ENCODE data around the gene HTR1B. TPM values are rescaled to one million over a fixed set of nuclear protein-coding genes. Genes with fewer than 3 reads are reported as not detected.

Gene HTR1B, protein sequence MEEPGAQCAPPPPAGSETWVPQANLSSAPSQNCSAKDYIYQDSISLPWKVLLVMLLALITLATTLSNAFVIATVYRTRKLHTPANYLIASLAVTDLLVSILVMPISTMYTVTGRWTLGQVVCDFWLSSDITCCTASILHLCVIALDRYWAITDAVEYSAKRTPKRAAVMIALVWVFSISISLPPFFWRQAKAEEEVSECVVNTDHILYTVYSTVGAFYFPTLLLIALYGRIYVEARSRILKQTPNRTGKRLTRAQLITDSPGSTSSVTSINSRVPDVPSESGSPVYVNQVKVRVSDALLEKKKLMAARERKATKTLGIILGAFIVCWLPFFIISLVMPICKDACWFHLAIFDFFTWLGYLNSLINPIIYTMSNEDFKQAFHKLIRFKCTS
- polyA plus RNA-seq (0.19 and 0.58 TPM in 2 replicates), polyA minus RNA-seq (1.0 and 2.2 TPM in 2 replicates)

DNA sequence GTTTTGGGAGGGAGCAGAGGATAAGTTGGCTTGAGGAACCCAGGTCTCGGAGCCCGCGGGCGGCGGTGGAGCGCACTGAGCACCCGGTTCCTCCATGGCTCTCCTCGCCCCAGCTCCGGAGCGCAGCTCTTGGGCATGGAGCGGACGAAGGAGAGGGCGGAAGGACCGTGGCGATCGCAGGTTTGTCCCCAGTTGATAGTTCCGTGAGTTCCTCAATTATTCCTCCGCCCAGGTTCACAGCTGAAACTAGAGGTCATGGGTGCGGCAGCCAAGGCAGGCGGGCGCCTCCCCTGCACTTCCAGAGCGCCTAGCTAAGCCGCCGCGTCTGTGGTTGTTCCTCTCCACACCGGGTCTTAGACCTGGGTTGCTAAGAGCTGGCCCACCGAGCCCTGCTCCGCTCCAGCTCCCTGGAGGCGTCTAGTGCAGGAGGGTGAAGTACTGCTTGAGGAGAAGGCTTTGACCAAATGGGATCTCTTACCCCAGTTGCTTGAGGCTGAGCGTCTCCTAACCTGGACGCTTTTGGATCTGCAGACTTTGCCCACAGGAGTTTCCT lies at the start of gene HTR1B:
Gene HTR1B, minus strand, starts transcription at position 184 of the 553 bp plus-strand sequence. Its CDS starts 88 bp downstream, at position 96.
- TF ChIP-seq SMC3 (conservative IDR thresholded peaks at IDR 0.05; ENCODE audit: poor library complexity), result no peak
- no peak for TF ChIP-seq EZH2 (IDR thresholded peaks at IDR 0.05; ENCODE audit: borderline replicate concordance, insufficient read depth, low read length, poor library complexity, severe bottlenecking)
- TF ChIP-seq, protein P1, sequence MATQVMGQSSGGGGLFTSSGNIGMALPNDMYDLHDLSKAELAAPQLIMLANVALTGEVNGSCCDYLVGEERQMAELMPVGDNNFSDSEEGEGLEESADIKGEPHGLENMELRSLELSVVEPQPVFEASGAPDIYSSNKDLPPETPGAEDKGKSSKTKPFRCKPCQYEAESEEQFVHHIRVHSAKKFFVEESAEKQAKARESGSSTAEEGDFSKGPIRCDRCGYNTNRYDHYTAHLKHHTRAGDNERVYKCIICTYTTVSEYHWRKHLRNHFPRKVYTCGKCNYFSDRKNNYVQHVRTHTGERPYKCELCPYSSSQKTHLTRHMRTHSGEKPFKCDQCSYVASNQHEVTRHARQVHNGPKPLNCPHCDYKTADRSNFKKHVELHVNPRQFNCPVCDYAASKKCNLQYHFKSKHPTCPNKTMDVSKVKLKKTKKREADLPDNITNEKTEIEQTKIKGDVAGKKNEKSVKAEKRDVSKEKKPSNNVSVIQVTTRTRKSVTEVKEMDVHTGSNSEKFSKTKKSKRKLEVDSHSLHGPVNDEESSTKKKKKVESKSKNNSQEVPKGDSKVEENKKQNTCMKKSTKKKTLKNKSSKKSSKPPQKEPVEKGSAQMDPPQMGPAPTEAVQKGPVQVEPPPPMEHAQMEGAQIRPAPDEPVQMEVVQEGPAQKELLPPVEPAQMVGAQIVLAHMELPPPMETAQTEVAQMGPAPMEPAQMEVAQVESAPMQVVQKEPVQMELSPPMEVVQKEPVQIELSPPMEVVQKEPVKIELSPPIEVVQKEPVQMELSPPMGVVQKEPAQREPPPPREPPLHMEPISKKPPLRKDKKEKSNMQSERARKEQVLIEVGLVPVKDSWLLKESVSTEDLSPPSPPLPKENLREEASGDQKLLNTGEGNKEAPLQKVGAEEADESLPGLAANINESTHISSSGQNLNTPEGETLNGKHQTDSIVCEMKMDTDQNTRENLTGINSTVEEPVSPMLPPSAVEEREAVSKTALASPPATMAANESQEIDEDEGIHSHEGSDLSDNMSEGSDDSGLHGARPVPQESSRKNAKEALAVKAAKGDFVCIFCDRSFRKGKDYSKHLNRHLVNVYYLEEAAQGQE (IDR thresholded peaks at IDR 0.05; ENCODE audit: borderline replicate concordance), result no peak
- TF ChIP-seq EP300 (conservative IDR thresholded peaks at IDR 0.05; ENCODE audit: poor library complexity, severe bottlenecking), result no peak
- no peak for TF ChIP-seq MXI1 (conservative IDR thresholded peaks at IDR 0.05; ENCODE audit: poor library complexity, severe bottlenecking)
- no peak for TF ChIP-seq TAF1 (IDR thresholded peaks at IDR 0.05; ENCODE audit: low read depth)
- no peak for TF ChIP-seq POLR2AphosphoS5 (IDR thresholded peaks at IDR 0.05)
- TF ChIP-seq, protein P2, sequence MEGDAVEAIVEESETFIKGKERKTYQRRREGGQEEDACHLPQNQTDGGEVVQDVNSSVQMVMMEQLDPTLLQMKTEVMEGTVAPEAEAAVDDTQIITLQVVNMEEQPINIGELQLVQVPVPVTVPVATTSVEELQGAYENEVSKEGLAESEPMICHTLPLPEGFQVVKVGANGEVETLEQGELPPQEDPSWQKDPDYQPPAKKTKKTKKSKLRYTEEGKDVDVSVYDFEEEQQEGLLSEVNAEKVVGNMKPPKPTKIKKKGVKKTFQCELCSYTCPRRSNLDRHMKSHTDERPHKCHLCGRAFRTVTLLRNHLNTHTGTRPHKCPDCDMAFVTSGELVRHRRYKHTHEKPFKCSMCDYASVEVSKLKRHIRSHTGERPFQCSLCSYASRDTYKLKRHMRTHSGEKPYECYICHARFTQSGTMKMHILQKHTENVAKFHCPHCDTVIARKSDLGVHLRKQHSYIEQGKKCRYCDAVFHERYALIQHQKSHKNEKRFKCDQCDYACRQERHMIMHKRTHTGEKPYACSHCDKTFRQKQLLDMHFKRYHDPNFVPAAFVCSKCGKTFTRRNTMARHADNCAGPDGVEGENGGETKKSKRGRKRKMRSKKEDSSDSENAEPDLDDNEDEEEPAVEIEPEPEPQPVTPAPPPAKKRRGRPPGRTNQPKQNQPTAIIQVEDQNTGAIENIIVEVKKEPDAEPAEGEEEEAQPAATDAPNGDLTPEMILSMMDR (IDR thresholded peaks at IDR 0.05; ENCODE audit: poor library complexity, severe bottlenecking), result no peak
- no peak for TF ChIP-seq RAD21 (conservative IDR thresholded peaks at IDR 0.05)
- H3K9ac ChIP-seq (ENCODE audit: low read length), result peak within 1 kb of the TSS; percentile 53
- no peaks in the 10 kb centered on the region for H3K79me2 ChIP-seq (replicated peaks; ENCODE audit: insufficient read depth, low read length)
- peak within 1 kb of the TSS; percentile 87 for H3K4me3 ChIP-seq (ENCODE audit: low read length)
- H2AFZ ChIP-seq (ENCODE audit: low read depth, low read length), result no peak within 1 kb of the TSS
- no peaks in the 10 kb centered on the region for H3F3A ChIP-seq (ENCODE audit: insufficient read depth, low read length, poor library complexity, severe bottlenecking)
- no peaks in the 10 kb centered on the region for H4K20me1 ChIP-seq (ENCODE audit: insufficient read depth)
- H3K27ac ChIP-seq (ENCODE audit: low read length), result no peak within 1 kb of the TSS
- peak within 1 kb of the TSS; percentile 31 for H3K4me2 ChIP-seq (ENCODE audit: low read length)
- no peaks in the 10 kb centered on the region for H3K9me3 ChIP-seq (ENCODE audit: low read length)
- no peaks in the 10 kb centered on the region for H3K36me3 ChIP-seq (ENCODE audit: insufficient read depth, low read length)
- peaks cover 82% of the 10 kb centered on the region for H3K27me3 ChIP-seq (ENCODE audit: insufficient read depth, low read depth, low read length)
- H3K9me2 ChIP-seq (ENCODE audit: insufficient read depth, low read length), result no peaks in the 10 kb centered on the region

DNA sequence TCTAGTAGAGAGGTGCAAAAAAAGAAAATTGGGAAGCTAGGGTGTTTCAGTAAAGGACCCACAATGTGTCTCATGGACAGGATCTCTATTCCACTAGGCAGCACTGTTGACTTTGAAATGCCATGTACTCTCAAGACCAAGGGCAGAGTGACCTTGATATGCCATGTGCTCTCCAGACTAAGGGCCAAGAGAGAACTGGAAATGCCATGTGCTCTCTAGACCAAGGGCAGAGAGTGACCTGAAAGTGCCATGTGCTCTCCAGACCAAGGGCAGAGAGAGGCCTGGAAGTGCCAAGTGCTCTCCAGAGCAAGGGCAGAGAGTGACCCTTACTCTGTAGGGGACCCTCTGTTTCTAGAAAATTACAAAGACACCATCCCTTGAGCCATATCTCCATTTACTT lies 49.3 kb upstream of the HTR1B start:
- Histone ChIP-seq H2AFZ (ENCODE audit: low read depth, low read length) (no peak overlapping the region), H3K9ac (ENCODE audit: low read length) (no peak overlapping the region), H3K27me3 (ENCODE audit: insufficient read depth, low read depth, low read length) (no peaks in the 10 kb centered on the region), H3K9me3 (ENCODE audit: low read length) (peaks cover 6% of the 10 kb centered on the region), H4K20me1 (ENCODE audit: insufficient read depth) (no peaks in the 10 kb centered on the region), H3K9me2 (ENCODE audit: insufficient read depth, low read length) (no peaks in the 10 kb centered on the region), H3K4me2 (ENCODE audit: low read length) (no peak overlapping the region), H3K36me3 (ENCODE audit: insufficient read depth, low read length) (no peaks in the 10 kb centered on the region), H3K4me3 (ENCODE audit: low read length) (no peak overlapping the region), H3K79me2 (replicated peaks; ENCODE audit: insufficient read depth, low read length) (no peaks in the 10 kb centered on the region), H3K27ac (ENCODE audit: low read length) (no peak overlapping the region), H3F3A (ENCODE audit: insufficient read depth, low read length, poor library complexity, severe bottlenecking) (no peaks in the 10 kb centered on the region)
- TF ChIP-seq POLR2AphosphoS5 (IDR thresholded peaks at IDR 0.05), result no peak
- TF ChIP-seq, protein P2 (IDR thresholded peaks at IDR 0.05; ENCODE audit: poor library complexity, severe bottlenecking), result no peak
- TF ChIP-seq MXI1 (conservative IDR thresholded peaks at IDR 0.05; ENCODE audit: poor library complexity, severe bottlenecking), result no peak
- TF ChIP-seq RAD21 (conservative IDR thresholded peaks at IDR 0.05), result no peak
- TF ChIP-seq SMC3 (conservative IDR thresholded peaks at IDR 0.05; ENCODE audit: poor library complexity), result no peak
- TF ChIP-seq EZH2 (IDR thresholded peaks at IDR 0.05; ENCODE audit: borderline replicate concordance, insufficient read depth, low read length, poor library complexity, severe bottlenecking), result no peak
